Muscle layer of colon (tissue), 2 donors: ENCODE measurements around the gene SCN2A.

Experiments
- H3K27ac ChIP-seq: one replicate; pipeline ENCODE4 v1.7.0; 2013; ENCODE audit warnings: low read depth, mild to moderate bottlenecking, low read length, moderate library complexity
- H3K27me3 ChIP-seq, 2 donors: one replicate each; pipeline ENCODE4 v1.7.0; 2013; ENCODE audit warnings: low read length in 2 of 2, mild to moderate bottlenecking in 2 of 2; ENCODE audit not compliant: insufficient read depth in 2 of 2, control insufficient read depth in 1 of 2
- H3K36me3 ChIP-seq: one replicate; pipeline ENCODE4 v1.7.0; 2013; ENCODE audit warnings: mild to moderate bottlenecking, low read length; ENCODE audit not compliant: insufficient read depth
- H3K4me1 ChIP-seq: one replicate; pipeline ENCODE4 v1.7.0; 2013; ENCODE audit warnings: mild to moderate bottlenecking, low read length; ENCODE audit not compliant: insufficient read depth
- H3K4me3 ChIP-seq, 2 donors: one replicate each; pipeline ENCODE4 v1.7.0; 2013; ENCODE audit warnings: low read length in 2 of 2, low read depth in 1 of 2, mild to moderate bottlenecking in 1 of 2, moderate library complexity in 1 of 2
- H3K9ac ChIP-seq: one replicate; pipeline ENCODE4 v1.7.0; 2013; ENCODE audit warnings: low read length
- H3K9me3 ChIP-seq: one replicate; pipeline ENCODE4 v1.7.0; 2013; ENCODE audit warnings: mild to moderate bottlenecking, low read length
- donor health status: abdominal sarcoma.
- donor health status: Adenocarcinoma of cecum.

SCN2A gene

GRCh38 chr2:165425556-165425955 lies 186.3 kb downstream of the SCN2A start:
- H3K36me3 ChIP-seq, result no peaks in the 10 kb centered on the region
- no peaks in the 10 kb centered on the region for H3K4me1 ChIP-seq
- H3K9ac ChIP-seq, result no peak overlapping the region
- no peaks in the 10 kb centered on the region for H3K9me3 ChIP-seq
- no peak overlapping the region for H3K27ac ChIP-seq
- H3K27me3 ChIP-seq, result no peaks in the 10 kb centered on the region
- no peak overlapping the region for H3K4me3 ChIP-seq

- Histone ChIP-seq H3K27me3 (no peaks in the 10 kb centered on the region), H3K4me1 (no peaks in the 10 kb centered on the region), H3K27ac (no peak overlapping the region), H3K9me3 (no peaks in the 10 kb centered on the region), H3K36me3 (no peaks in the 10 kb centered on the region), H3K9ac (no peak overlapping the region), H3K4me3 (no peak overlapping the region)
These were observed 188.5 kb downstream of the SCN2A start for GRCh38 chr2:165427686-165428085.

- Histone ChIP-seq H3K4me1 (no peaks in the 10 kb centered on the region), H3K9ac (no peak overlapping the region), H3K27ac (no peak overlapping the region), H3K27me3 (no peaks in the 10 kb centered on the region), H3K9me3 (no peaks in the 10 kb centered on the region), H3K4me3 (no peak overlapping the region), H3K36me3 (no peaks in the 10 kb centered on the region)
These were observed 189.7 kb downstream of the SCN2A start for GRCh38 chr2:165428926-165429325.

DNA sequence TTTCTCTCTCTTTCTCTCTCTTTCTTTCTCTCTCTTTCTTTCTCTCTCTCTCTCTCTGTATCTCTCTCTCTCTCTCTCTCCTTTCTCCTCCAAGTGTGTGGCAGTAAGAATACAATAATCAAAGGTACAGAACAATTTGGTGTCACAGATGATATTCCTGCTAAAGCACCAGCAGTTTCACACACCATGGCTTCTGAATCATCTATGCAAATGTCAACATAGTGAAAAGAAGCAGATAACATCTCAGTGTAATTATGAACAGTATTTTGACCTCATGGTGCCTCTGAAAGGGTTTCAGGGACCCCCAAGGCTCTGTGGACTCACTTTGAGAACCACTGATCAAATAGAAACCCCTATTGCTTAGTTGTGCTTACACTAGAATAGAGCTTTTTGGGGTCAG lies 191.8 kb downstream of the SCN2A start:
- no peak overlapping the region for H3K9ac ChIP-seq
- no peaks in the 10 kb centered on the region for H3K4me1 ChIP-seq
- H3K4me3 ChIP-seq, result no peak overlapping the region
- no peaks in the 10 kb centered on the region for H3K9me3 ChIP-seq
- H3K27me3 ChIP-seq, result no peaks in the 10 kb centered on the region
- H3K27ac ChIP-seq, result no peak overlapping the region
- H3K36me3 ChIP-seq, result no peaks in the 10 kb centered on the region

DNA sequence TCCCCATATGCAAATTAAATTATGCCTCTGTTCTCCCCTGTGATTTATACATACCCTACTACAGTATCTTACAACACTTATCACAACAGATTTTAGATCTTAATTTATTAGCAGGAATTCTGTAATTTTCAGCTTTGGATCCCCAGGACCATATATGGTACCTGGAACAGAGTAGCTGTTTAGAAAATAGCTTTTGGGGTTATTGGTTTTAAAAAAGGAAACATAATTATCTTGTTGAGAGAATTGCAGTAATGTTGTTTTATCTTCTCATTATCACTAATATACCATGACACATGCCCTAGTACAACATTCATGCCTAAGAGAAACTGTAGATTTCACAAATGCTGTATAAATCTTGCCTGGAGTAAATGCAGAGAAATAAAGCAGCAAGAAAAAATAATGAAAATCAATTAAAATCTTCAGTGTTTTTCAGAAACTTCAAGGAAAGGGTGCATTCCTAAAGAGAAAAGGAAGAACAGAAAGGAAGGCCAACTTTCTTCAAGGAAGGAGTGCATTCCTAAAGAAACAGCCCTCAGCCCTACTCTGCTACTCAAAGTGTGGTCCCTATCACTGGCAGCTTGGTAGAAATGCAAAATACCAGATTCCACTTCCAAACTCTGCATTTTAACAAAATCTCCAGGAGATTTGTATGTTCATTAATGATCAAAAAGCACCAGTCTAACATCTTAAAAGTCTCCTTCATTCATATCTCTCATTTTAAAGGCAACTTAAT lies 193.2 kb downstream of the SCN2A start:
- no peaks in the 10 kb centered on the region for H3K27me3 ChIP-seq
- no peak overlapping the region for H3K4me3 ChIP-seq
- no peaks in the 10 kb centered on the region for H3K36me3 ChIP-seq
- H3K9ac ChIP-seq, result no peak overlapping the region
- no peaks in the 10 kb centered on the region for H3K9me3 ChIP-seq
- no peak overlapping the region for H3K27ac ChIP-seq
- no peaks in the 10 kb centered on the region for H3K4me1 ChIP-seq

- Histone ChIP-seq H3K27me3 (no peaks in the 10 kb centered on the region), H3K9ac (no peak overlapping the region), H3K4me1 (no peaks in the 10 kb centered on the region), H3K27ac (no peak overlapping the region), H3K4me3 (no peak overlapping the region), H3K36me3 (no peaks in the 10 kb centered on the region), H3K9me3 (no peaks in the 10 kb centered on the region)
These were observed 195.8 kb downstream of the SCN2A start for GRCh38 chr2:165434865-165435496.

DNA sequence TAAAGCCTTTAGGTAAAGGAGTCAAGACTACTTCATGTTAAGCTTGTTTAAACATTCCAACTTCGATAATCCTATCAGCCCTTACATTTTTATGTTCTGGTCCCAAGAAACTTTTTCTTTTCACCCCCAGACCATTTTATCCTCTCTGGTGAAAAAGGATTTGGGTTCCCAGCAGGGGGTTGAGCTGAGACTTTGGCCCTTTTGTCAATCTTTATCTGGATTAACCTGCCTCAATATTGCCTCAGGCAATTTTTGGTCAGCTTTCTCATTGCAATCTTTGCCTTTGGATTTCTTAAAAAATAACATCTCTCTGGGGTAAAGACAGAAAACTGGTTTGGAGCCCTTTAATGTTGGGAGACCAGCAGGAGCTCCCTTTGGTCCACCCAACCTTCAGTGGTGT lies 196.4 kb downstream of the SCN2A start:
- no peaks in the 10 kb centered on the region for H3K4me1 ChIP-seq
- no peaks in the 10 kb centered on the region for H3K9me3 ChIP-seq
- no peak overlapping the region for H3K27ac ChIP-seq
- H3K9ac ChIP-seq, result no peak overlapping the region
- no peak overlapping the region for H3K4me3 ChIP-seq
- H3K36me3 ChIP-seq, result no peaks in the 10 kb centered on the region
- H3K27me3 ChIP-seq, result no peaks in the 10 kb centered on the region

- Histone ChIP-seq H3K4me1 (no peaks in the 10 kb centered on the region), H3K27me3 (no peaks in the 10 kb centered on the region), H3K27ac (no peak overlapping the region), H3K4me3 (no peak overlapping the region), H3K36me3 (no peaks in the 10 kb centered on the region), H3K9ac (no peak overlapping the region), H3K9me3 (no peaks in the 10 kb centered on the region)
These were observed 197.3 kb downstream of the SCN2A start for GRCh38 chr2:165436559-165436958.

DNA sequence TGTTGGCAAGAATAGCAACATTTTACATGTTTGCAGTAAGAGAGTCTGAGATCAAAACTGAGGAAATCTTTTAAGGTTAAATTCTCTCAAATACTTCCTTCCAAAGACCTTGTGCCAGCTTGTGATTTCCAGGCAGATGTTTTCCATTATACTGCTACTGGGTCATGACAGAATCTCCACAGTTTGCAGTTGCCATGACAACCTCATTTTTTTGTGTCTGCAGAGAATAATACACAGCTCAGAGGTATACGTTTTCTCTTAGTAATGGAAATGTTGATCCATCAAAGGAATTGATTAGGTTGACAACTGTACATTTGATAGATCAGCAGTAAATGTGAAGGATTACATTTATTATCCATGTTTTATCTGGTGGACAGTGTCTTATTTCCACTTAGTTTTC lies 201.2 kb downstream of the SCN2A start:
- H3K9me3 ChIP-seq, result no peaks in the 10 kb centered on the region
- H3K27ac ChIP-seq, result no peak overlapping the region
- no peaks in the 10 kb centered on the region for H3K4me1 ChIP-seq
- H3K36me3 ChIP-seq, result no peaks in the 10 kb centered on the region
- no peak overlapping the region for H3K9ac ChIP-seq
- H3K4me3 ChIP-seq, result no peak overlapping the region
- H3K27me3 ChIP-seq, result no peaks in the 10 kb centered on the region
